Stimulated activated CD8-positive, alpha-beta memory T cell treated with anti-CD3 and anti-CD28 coated beads, Interleukin-15, amount 100 ng/mL, for 24 hours (primary cell): ENCODE data around the gene UVSSA.
A peak's percentile ranks its signal among the peaks of the same experiment; 100 is the strongest.

ENCODE experiments used
- DNase-seq: peaks from one replicate; pipeline ENCODE4 v3.0.0-alpha.2; 2020; ENCODE audit warnings: low read depth

Gene UVSSA

DNA sequence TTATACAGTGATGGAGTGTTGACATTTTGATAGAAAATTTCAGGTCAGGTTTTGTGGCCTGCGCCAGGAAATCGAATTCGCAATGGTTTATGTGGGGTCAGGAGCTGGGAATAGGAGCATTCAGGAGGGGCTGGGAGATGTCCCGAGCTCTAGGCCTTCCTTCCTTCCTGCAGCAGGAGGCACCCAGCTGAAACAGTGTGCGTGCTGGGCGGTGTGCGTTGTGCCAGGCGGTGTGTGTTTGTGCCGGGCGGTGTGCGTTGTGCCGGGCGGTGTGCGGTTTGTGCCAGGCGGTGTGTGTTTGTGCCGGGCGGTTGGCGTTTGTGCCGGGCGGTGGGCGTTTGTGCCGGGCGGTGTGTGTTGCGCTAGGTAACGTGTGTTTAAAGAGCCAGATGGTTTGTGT is 1.7 kb downstream of the UVSSA start:
- DNase-seq, result no peak

DNA sequence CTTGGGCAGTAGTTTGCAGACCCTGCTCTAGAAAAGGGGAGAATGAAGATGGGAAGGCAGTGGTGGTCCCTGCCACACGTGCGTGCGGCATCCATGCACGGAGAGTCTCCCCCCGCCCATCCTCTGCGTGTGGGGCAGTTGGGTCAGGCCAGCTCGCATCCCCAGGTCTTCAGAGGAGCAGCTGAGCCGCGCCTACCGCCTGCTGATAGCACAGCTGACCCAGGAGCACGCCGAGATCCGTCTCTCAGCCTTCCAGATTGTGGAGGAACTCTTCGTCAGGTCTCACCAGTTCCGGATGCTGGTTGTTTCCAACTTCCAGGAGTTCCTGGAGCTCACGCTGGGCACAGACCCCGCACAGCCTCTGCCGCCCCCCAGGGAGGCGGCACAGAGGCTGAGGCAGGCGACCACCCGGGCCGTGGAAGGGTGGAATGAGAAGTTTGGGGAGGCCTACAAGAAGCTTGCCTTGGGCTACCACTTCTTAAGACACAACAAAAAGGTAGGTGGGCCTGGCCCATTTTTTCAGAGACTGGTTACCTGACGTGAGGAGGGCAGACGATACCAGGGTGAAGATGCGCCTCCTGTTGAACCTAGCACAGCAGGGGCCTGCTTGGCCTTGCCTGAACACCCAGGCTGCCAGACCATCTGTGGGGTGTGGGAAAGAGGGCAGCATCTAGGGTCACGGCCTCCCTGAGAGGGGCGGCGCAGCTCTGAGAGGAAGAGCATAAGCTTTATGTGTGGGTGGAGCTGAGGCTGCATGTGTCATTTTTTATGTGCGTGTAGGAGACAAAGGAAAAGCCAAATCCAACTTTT is 2.6 kb downstream of the UVSSA start:
- DNase-seq, result no peak

DNA sequence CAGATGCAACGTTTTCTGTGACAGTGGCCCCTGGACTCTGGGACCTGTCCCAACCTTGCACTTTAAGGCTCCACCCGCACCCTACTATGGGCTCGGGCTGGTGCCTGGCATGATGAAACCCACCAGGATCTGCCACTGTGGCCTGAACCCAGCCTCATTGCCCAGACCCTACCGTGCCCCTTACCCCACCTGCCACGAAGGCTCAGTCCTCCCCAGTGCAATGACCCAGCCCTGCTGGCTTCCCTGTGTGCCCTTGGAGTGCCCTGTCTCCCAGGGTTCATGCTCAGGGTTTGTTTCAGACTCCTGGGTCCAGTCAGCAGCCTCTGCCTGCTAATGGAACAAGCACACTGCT is 3.1 kb downstream of the UVSSA start:
- DNase-seq, result no peak

- DNase-seq, result peak; percentile 89
These were observed 5.0 kb downstream of the UVSSA start for GRCh38 chr4:1351854-1352566.

DNA sequence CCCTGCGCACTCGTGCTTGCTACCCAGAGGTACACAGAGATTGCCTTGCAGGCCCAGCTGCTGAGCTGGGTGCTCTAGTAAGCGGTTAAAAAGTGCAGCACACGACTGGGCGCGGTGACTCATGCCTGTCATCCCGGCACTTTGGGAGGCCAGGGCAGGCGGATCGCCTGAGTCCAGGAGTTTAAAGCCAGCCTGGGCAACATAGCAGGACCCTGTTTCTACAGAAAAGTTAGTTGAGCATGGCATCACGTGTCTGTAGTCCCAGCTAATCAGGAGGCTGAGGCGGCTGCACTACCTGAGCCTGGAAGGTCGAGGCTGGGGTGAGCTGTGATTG is 5.5 kb downstream of the UVSSA start:
- DNase-seq, result no peak

GRCh38 chr4:1353186-1354055 is 6.4 kb downstream of the UVSSA start:
- DNase-seq, result no peak

GRCh38 chr4:1354136-1354982 is 7.4 kb downstream of the UVSSA start:
- no peak for DNase-seq

- no peak for DNase-seq
These were observed 7.9 kb downstream of the UVSSA start for GRCh38 chr4:1354983-1355275.

- DNase-seq, result no peak
These were observed 8.4 kb downstream of the UVSSA start for GRCh38 chr4:1355378-1355777.

DNA sequence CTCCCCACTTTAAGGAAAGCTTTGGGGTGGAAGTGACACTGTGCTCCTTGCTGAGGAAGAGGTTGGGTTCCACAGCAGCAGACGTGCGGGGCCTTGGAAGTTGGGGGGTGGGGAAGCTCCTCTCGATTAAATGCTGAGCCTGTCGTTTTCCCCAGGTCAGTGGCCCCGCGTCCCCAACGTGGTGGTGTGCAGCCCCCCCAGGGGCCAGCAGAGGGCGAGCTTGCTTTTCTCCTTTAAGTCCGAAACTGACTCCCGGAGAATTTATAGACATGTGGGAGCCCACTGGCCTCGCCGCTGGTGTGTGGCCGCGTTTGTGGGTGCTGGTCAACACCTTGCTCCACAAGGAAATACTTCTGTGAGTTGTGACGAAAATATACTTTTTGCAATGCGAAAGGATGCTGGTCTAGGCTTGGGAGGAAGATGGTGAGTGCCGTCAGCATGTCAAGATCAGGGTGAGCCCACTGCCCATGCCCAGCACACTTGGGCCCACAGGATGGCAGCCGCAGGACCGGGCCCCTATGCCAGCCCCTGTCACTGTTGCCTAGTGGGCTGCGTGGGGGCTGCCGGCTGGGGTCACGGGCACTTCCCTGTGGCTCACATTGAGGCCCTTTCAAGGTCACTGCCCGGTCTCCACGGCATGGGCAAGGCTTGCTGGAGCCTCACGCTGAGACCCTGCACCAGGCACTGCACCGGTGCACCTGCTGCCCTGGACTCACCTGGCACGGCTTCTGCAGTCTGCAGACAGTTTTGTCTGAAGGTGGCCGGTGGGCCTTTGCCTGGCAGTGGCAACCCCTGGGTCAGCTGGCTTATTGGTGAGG is 9.4 kb downstream of the UVSSA start:
- no peak for DNase-seq

GRCh38 chr4:1357356-1358248 is 10.6 kb downstream of the UVSSA start:
- no peak for DNase-seq

GRCh38 chr4:1358421-1359143 is 11.6 kb downstream of the UVSSA start:
- DNase-seq, result no peak

DNA sequence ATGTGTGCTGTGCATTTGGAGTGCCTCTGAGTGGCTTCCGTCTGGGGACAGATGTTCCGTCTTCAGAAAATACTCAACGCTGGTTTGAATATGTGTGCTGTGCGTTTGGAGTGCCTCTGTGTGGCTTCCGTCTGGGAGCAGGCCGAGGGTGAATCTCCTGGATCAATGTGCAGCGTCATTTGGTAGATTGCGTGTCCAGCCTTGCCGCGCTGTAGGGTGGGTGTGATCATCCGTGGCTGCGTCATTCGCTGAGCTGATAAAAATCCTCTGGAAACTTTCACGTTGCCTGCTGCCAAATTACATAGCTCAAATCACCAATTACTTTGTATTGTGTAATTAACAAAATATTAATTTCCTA is 12.1 kb downstream of the UVSSA start:
- DNase-seq, result no peak

DNA sequence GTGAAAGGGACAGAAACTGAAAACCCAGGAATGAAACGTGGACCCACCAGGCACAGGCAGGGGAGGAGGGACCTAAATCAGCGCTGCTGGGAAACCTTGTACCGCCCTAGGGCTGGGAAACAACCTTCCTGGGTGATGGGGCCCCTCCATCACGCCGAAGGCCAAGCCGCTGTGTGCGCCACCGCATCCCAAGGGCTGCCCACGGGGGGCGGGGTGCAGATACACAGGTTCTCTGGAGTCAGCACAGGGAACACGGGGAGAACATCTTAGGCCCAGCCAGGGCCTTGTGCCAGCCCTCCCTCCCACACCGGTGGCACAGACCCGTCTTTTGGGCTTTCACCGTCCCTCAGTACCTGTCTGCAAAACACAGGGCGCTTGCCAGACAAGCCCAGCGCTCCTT is 13.0 kb downstream of the UVSSA start:
- no peak for DNase-seq

- DNase-seq, result no peak
These were observed 13.6 kb downstream of the UVSSA start for GRCh38 chr4:1360423-1361283.

- DNase-seq, result no peak
These were observed 14.4 kb downstream of the UVSSA start for GRCh38 chr4:1361431-1361830.

GRCh38 chr4:1362046-1362445 is 15.0 kb downstream of the UVSSA start:
- no peak for DNase-seq

DNA sequence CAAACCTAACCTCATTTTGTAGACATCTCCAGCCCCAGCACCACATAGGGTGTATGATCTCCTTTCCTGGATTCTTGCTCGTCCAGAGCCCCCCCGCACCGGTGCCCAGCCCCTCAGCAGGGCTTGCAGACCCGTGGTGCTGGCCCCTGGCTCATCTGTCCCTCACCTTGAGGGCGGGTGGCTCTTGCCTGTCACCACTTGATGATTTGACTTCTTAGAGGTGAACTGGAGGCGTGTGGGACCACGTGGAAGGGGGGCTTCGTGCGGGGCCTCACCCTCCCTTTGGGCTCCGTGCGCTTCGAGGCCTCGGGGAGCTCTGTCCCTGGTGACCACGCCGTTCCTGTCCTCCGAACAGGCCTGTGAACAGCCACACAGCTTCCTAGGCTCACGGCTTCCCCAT is 15.5 kb downstream of the UVSSA start:
- DNase-seq, result no peak

DNA sequence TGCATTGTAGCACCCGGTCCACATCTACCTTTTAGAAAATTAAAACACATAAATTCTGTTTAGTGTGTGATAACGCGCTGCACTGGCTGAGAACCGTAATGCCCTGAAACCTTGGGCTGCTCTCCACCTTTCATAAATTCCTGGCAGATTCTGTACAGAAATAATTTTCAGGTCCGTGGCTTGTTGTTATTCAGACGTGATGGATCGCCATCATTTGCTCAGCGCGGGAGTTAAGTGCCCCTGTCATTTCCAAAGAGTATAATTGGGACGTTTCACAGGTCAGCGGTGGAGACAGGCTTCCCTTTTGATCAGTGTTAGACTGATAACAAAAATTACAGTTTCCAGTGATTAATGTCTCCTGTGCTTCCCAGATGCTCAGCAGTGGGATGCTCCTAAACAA is 16.5 kb downstream of the UVSSA start:
- no peak for DNase-seq
